HG03565 (cell line): ENCODE results near the gene DDAH2.

Experiments
- ATAC-seq: cut with Tn5 transposase; IDR thresholded peaks from one replicate; pipeline ENCODE4 v1.9.1; 2021; ENCODE audit warnings: mild to moderate bottlenecking, moderate library complexity; ENCODE audit not compliant: unreplicated experiment

DDAH2 gene, protein sequence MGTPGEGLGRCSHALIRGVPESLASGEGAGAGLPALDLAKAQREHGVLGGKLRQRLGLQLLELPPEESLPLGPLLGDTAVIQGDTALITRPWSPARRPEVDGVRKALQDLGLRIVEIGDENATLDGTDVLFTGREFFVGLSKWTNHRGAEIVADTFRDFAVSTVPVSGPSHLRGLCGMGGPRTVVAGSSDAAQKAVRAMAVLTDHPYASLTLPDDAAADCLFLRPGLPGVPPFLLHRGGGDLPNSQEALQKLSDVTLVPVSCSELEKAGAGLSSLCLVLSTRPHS

DNA sequence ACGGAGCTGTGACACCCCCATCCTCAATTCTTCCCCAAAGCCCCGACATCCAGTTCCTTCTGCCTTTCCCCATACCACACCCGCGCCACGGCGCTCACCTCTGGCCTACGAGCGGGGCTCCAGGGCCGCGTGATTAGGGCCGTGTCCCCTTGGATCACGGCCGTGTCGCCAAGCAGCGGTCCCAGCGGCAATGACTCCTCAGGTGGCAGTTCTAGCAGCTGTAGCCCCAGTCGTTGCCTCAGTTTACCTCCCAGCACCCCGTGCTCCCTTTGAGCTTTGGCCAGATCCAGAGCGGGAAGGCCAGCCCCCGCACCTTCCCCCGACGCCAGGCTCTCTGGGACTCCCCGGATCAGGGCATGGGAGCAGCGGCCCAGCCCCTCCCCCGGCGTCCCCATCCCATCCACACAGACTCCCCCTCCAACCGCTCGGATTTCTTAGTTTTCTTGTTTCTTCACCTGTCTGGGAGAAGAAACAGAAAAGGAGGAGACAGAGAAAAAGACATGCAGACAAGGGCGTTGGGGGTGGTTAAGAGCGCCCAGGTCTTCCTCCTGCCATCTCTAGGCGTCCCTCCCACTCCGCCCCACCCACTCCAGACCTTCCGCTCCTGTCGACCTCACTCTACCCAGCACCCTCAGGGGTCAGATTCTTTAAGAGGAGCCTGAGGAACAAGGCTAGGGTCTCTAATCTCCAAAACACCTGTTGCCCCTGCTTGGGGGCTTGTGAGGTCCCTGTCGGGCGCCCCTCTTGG is at the start of gene DDAH2:
TSS of gene DDAH2 (minus strand) at position 533 of the 748 bp plus-strand sequence. CDS start at position 395, 138 bp downstream.
- no peak for ATAC-seq

DNA sequence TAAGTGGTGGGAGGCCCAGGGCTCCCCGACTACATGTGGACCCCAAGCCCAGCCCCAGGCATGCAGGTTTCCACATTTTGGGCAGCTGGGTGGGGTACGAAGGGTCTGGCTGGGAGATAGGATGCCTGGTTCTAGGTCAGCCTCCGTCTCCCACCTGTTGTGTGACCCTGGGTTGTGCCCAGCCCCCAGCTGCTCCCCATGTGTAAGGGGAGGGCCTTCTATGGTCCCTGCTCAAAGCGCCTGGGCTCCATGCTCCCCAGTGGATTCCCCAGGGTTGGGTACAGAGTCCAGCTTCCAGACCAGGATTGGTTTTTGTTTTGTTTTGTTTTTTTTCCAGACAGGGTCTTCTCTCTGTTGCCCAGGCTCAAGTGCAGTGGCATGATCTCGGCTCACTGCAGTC is 49.1 kb upstream of the DDAH2 start:
- ATAC-seq, result no peak

- no peak for ATAC-seq
These were observed 48.6 kb upstream of the DDAH2 start for GRCh38 chr6:31777667-31778050.

DNA sequence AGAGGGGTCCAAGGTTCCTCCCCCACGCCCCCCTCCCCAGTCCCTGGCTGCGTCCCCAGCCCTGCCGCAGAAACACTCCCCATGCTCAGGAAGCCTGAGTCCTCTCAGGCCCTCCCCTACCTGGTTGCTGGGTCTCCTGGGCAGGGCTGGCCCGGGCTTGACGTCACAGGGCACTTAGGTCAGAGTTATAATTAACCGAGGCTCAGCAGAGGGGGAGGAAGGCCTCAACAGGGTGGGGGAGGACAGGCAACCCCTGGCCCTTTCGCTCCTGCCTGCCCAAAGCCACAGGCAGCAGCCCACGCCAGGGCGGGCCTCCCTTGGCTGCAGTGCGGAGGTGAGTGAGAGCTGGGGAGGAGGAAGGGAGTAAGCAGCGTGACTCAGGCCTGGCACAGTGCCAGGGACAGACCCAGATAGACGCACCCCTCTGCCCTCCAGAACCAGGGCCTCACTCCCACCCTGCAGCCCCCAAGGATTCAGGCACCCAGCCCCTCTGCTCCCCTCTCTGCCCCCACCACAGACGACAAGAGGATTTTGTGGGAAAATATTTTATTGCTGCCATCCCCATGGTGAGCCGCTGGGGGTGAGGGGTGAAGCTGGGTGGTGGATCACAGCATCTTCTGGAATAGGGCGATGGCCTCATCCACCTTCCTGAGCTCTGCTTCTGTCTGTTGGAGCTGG is 48.0 kb upstream of the DDAH2 start, which contains the start of gene VWA7:
TSS of gene VWA7 (minus strand) at position 340 of the 678 bp plus-strand sequence. CDS start 549 bp downstream, outside the sequence.
- ATAC-seq, result peak; percentile 71

- ATAC-seq, result no peak
These were observed 47.4 kb upstream of the DDAH2 start for GRCh38 chr6:31776485-31776988.

GRCh38 chr6:31775633-31776484 is 46.8 kb upstream of the DDAH2 start:
- no peak for ATAC-seq

DNA sequence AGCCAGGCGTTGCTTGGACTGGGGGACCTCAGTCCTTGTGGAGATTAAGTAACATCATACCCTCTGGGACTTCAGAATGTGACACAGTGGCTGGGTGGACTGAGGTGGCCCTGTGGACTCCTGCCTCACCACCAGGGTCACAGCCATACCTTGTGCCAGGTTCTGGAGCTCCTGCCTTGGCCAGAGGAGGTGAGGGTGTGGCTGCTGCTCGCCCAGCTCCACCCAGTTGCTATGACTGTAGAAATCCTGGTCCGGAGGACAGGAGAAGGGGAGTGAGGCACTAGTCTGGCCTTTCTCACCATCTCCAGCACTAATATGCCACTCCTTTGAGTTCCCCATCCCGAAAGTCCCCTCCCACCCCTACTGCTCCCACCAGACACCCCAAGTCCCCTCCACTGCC is 46.1 kb upstream of the DDAH2 start:
- ATAC-seq, result no peak

DNA sequence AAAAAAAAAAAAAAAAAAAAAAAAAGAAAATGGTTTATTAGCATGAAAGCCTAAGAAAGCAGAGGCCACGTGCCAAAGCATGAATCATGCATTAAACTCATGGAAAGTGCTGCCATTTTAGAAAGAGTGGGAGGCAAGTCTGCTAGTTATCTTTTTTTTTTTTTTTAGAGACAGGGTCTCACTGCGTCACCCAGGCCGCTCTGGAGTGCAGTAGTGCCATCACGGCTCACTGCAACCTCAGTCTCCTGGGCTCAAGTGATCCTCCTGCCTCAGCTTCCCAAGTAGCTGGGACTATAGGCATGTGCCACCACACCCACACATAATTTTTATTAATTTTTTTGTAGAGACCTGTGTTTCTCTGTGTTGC is 42.9 kb upstream of the DDAH2 start:
- no peak for ATAC-seq

DNA sequence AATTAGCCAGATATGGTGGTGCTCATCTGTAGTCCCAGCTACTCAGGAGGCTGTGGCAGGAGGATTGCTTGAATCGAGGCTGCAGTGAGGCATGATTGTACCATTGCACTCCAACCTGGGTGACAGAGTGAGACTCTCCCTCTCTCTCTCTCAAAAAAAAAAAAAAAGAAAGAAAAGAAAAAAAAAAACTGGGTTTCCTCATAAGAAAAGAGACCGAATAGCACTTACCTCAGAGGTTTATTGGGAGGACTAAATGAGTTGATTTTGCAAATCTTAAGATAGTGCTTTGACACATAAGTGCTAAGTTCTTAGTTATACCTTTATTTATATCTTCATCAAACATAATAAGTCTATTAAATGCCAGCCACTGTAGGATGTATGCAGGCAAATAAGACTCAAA is 41.8 kb upstream of the DDAH2 start:
- no peak for ATAC-seq

DNA sequence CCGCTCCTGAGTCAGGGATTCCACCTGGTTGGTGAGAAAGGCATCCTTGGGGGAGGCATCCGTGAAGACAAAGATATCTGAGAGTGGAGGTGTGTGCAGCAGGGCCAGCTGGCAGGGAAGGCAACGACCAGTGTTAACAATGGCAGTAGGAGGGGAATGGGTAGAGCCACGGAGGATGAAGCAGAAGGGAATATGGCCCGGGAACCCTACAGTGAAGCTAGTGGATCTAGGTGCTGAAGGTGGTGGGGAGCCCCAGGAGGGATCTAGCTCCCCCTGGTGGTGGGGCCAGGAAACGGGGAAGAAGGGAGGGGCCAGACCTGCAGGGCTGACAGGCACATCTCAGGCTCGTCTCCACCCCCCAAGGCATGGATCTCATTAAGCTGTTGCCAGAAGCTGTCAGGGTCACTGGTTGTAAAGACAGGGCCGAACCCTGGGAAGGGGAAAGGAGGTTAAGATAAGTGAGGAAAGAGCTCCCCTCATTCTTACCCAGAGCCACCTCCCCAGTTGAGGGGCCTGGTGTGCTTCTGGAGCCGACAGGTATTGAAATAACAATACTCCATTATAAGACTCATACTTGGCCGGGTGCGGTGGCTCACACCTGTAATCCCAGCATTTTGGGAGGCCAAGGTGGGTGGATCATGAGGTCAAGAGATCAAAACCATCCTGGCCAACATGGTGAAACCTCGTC is 40.7 kb upstream of the DDAH2 start:
- no peak for ATAC-seq

GRCh38 chr6:31768363-31769257 is 39.5 kb upstream of the DDAH2 start:
- no peak for ATAC-seq

GRCh38 chr6:31767096-31767645 is 38.1 kb upstream of the DDAH2 start:
- ATAC-seq, result no peak

- ATAC-seq, result no peak
These were observed 37.1 kb upstream of the DDAH2 start for GRCh38 chr6:31765910-31766794.

- ATAC-seq, result no peak
These were observed 36.4 kb upstream of the DDAH2 start for GRCh38 chr6:31765559-31765909.

- ATAC-seq, result no peak
These were observed 35.1 kb upstream of the DDAH2 start for GRCh38 chr6:31764198-31764597.

GRCh38 chr6:31763619-31763940 is 34.5 kb upstream of the DDAH2 start:
- ATAC-seq, result no peak

DNA sequence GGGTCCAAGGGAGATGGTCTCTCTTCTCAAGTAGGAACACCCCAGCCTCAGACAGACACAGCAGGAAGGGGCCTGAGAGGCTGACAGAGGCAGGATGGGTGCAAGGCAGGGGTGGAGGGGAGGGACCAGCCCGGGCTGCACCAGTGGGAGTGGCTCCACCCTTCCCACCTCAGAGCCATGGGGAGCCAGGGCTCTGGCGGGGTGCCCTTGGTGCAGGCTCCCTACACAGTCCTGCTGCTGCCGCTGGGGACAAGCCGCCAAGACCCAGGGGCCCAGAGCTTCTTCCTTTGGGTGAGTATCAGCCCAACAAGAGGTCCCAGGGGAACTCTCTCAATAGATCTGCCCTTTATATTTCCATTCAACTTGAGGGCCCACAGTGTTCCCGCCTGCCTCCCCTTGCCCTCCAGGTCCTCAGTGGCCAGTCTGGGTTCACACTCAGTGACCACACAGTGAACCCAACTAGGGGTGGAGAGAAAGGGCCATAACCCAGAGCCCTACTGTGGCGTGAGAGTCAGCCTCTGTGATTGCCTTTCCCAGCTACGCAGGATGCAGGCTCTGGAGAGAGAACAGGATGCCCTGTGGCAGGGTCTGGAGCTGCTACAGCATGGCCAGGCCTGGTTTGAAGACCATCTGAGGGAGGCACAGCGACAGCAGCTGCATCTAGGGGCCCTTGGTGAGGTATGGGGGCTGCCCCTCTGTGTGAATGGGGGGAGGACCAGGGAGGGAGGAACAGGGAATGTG is 33.9 kb upstream of the DDAH2 start:
- no peak for ATAC-seq
